GM12878 (cell line): ENCODE measurements around the gene C19orf12. TPM values are rescaled to one million over a fixed set of nuclear protein-coding genes. Genes with fewer than 3 reads are reported as not detected.

Source experiments
- ATAC-seq: fragments of 200-7000 bp; cut with Tn5 transposase; 3 replicates; pipeline ENCODE4 v1.9.1; 2020; ENCODE audit warnings: mild to moderate bottlenecking, moderate library complexity
- BruUV-seq: library from RNA; stranded (reverse); fragments of 400-500 nt; replicated peaks from 2 replicates; lab custom pipeline; 2021; lab: Mats Ljungman, UMichigan
- CTCF ChIA-PET: fragments of 300-600 bp; sonication (Branson Sonifier 250); formaldehyde crosslinking; extraction: SDS; loops from one replicate; lab custom pipeline; 2021; ENCODE audit warnings: inconsistent platforms; lab: Yijun Ruan, JAX
- POLR2A ChIA-PET: fragments of 350-600 bp; formaldehyde crosslinking; extraction: SDS; loops from one replicate; lab custom pipeline; 2021; ENCODE audit warnings: inconsistent platforms; lab: Charles Lee
- RAD21 ChIA-PET: fragments of 300-600 bp; sonication (Branson Sonifier 250); formaldehyde crosslinking; loops from one replicate; lab custom pipeline; 2023; ENCODE audit warnings: antibody characterized with exemption; ENCODE audit not compliant: unreplicated experiment; lab: Charles Lee
- SMC1A ChIA-PET: fragments of 300-600 bp; sonication (Branson Sonifier 250); formaldehyde crosslinking; loops from one replicate; lab custom pipeline; 2023; ENCODE audit not compliant: unreplicated experiment, uncharacterized antibody; lab: Charles Lee
- DNase-seq: peaks from one replicate; pipeline ENCODE4 v3.0.0-alpha.2; 2011; ENCODE audit warnings: low read depth, low spot score
- FAIRE-seq: peaks from 3 replicates; lab custom pipeline; 2011; peaks lifted over from hg19 to GRCh38; lab: Jason Lieb, UNC
- H2AFZ ChIP-seq: 2 replicates; pipeline ENCODE4 v1.6.0; 2011; ENCODE audit warnings: low read depth, low read length, control low read depth; ENCODE audit not compliant: control insufficient read depth
- H3K27ac ChIP-seq: 2 replicates; pipeline ENCODE4 v1.5.1; 2011; ENCODE audit warnings: control low read depth; ENCODE audit not compliant: control insufficient read depth, insufficient read depth
- H3K27me3 ChIP-seq, 2 experiments: replicated peaks in 1 of 2; 2 replicates each; pipeline versions ENCODE4 v1.6.0 to v1.6.1; 2011; ENCODE audit warnings: low read length in 1 of 2; ENCODE audit not compliant: control insufficient read depth in 2 of 2, insufficient read depth in 2 of 2
- H3K36me3 ChIP-seq, 2 experiments: 2 replicates each; pipeline ENCODE4 v1.5.1; 2011; ENCODE audit warnings: low read length in 1 of 2; ENCODE audit not compliant: control insufficient read depth in 2 of 2, insufficient read depth in 2 of 2
- H3K4me1 ChIP-seq: 2 replicates; pipeline ENCODE4 v1.6.1; 2011; ENCODE audit warnings: mild to moderate bottlenecking, low read length, moderate library complexity, mixed read lengths; ENCODE audit not compliant: control insufficient read depth, insufficient read depth
- H3K4me2 ChIP-seq: 2 replicates; pipeline ENCODE4 v1.6.0; 2011; ENCODE audit warnings: control low read depth; ENCODE audit not compliant: control insufficient read depth, insufficient read depth
- H3K4me3 ChIP-seq: fragments of 200-600 bp; sonication (generic); 2 replicates; pipeline ENCODE4 v1.5.1; 2016
- H3K79me2 ChIP-seq: 2 replicates; pipeline ENCODE4 v1.6.0; 2011; ENCODE audit warnings: low read length; ENCODE audit not compliant: control insufficient read depth, insufficient read depth
- H3K9ac ChIP-seq: 2 replicates; pipeline ENCODE4 v1.8.0; 2011; ENCODE audit warnings: low read length, control low read depth, mixed read lengths; ENCODE audit not compliant: control insufficient read depth, insufficient read depth
- H3K9me3 ChIP-seq: replicated peaks from 3 replicates; pipeline ENCODE4 v1.5.1; 2011; ENCODE audit warnings: mild to moderate bottlenecking, low read length; ENCODE audit not compliant: control insufficient read depth, insufficient read depth
- H4K20me1 ChIP-seq: 2 replicates; pipeline ENCODE4 v1.6.0; 2011; ENCODE audit not compliant: control insufficient read depth, insufficient read depth
- ATF2 ChIP-seq: IDR thresholded peaks from 2 replicates; pipeline ENCODE4 v1.6.1; 2012; ENCODE audit warnings: low read length, inconsistent platforms
- ATF7 ChIP-seq: fragments of 450-650 bp; IDR thresholded peaks from 2 replicates; pipeline ENCODE4 v1.6.1; 2016; ENCODE audit warnings: low read depth, mild to moderate bottlenecking
- CREM ChIP-seq: IDR thresholded peaks from 2 replicates; pipeline ENCODE4 v1.6.1; 2014; ENCODE audit warnings: antibody characterized with exemption, low read depth
- ESRRA ChIP-seq: IDR thresholded peaks from 2 replicates; pipeline ENCODE4 v1.6.1; 2012; ENCODE audit warnings: mild to moderate bottlenecking, low read length, improper control_type of control experiment
- HDAC6 ChIP-seq: fragments of 200-600 bp; sonication (generic); IDR thresholded peaks from one replicate; pipeline ENCODE4 v1.8.0; 2017; ENCODE audit warnings: antibody characterized with exemption; ENCODE audit not compliant: unreplicated experiment
- IKZF1 ChIP-seq: fragments of 450-650 bp; conservative IDR thresholded peaks from 2 replicates; pipeline ENCODE4 v1.6.1; 2017; ENCODE audit warnings: antibody characterized with exemption, mild to moderate bottlenecking
- JUNB ChIP-seq: IDR thresholded peaks from 2 replicates; pipeline ENCODE4 v1.6.1; 2016; ENCODE audit warnings: antibody characterized with exemption, mild to moderate bottlenecking
- KDM1A ChIP-seq: fragments of 200-600 bp; sonication (generic); IDR thresholded peaks from 2 replicates; pipeline ENCODE4 v1.6.1; 2016; ENCODE audit warnings: borderline replicate concordance
- NRF1 ChIP-seq: conservative IDR thresholded peaks from 2 replicates; pipeline ENCODE4 v1.6.1; 2011; ENCODE audit warnings: mild to moderate bottlenecking, low read depth, low read length, improper control_type of control experiment
- ZNF24 ChIP-seq: fragments of 450-650 bp; IDR thresholded peaks from 2 replicates; pipeline ENCODE4 v1.6.1; 2017; ENCODE audit warnings: antibody characterized with exemption, mild to moderate bottlenecking
- ZNF384 ChIP-seq: IDR thresholded peaks from 2 replicates; pipeline ENCODE4 v1.6.1; 2012; ENCODE audit warnings: low read depth, mild to moderate bottlenecking, low read length, improper control_type of control experiment, borderline replicate concordance
- WGBS: methylation state at CpG from one replicate; pipeline ENCODE4 v1.1.6; 2016; ENCODE audit warnings: low lambda C conversion rate; ENCODE audit not compliant: insufficient replicate concordance, insufficient coverage; ENCODE audit errors: missing lambda C conversion rate; 5-methylcytosine and 5-hydroxymethylcytosine counted together
- in situ Hi-C: fragments of 300-500 bp; cut with MboI; formaldehyde crosslinking; loops from 9 replicates; pipeline ENCODE4 v1.14.3; 2018; ENCODE audit warnings: mixed read lengths
- intact Hi-C: fragments of 100-400 bp; cut with micrococcal nuclease; formaldehyde crosslinking; loops from one replicate; pipeline ENCODE4 v1.14.2; 2022; ENCODE audit not compliant: unreplicated experiment
- polyA plus RNA-seq, 11 experiments: library from polyadenylated mRNA; depleted of rRNA in 4 of 11; unstranded in 6 of 11; stranded (reverse) in 5 of 11; fragments of >200 nt; fragmentation: Nextera tagmentation in 4 of 11; fragmentation: Illumina TruSeq in 1 of 11; extraction: Ambion mirVana in 4 of 11; extraction: Trizol in 1 of 11; gene quantifications; 1 replicate in 1 of 11; 2 replicates in 10 of 11; pipeline versions ENCODE4 v1.2.1 to v1.2.3, GENCODE V29; 2011 to 2016; ENCODE audit warnings: inconsistent platforms in 2 of 11, missing spikeins in 2 of 11, low read depth in 1 of 11
- total RNA-seq, 4 experiments: library from RNA; depleted of rRNA in 3 of 4; stranded (reverse); fragments of >200 nt in 3 of 4; fragmentation: Illumina TruSeq in 1 of 4; extraction: Trizol in 1 of 4; gene quantifications; 2 replicates each; pipeline versions ENCODE4 v1.2.1 to v1.2.3, GENCODE V29; 2013 to 2021

The C19orf12 gene
- total and polyA plus RNA-seq, 10 of the 15 experiments (the other 5 are each of a cell fraction or from before 2014, with no cell fraction given) = 2.3 to 23.5 (median 20.3) TPM

- Histone ChIP-seq H4K20me1 (no peaks in the 10 kb centered on the region), H3K36me3 (peaks cover 4 to 8% of the 10 kb centered on the region in 2 experiments; a peak in 3 of 4 replicates), H3K4me2 (peak overlapping the region; percentile 36), H3K79me2 (peaks cover 1% of the 10 kb centered on the region; the same call in 1 of the 2 replicates), H2AFZ (no peak overlapping the region; the same call in 1 of the 2 replicates), H3K9me3 (no peaks in the 10 kb centered on the region)
- FAIRE-seq (peak; percentile 44), DNase-seq (peak; percentile 42), ATAC-seq (peak; percentile 92)
- SMC1A ChIA-PET = interaction anchor here (1.0 to 1.3 kb wide), 4 partner anchors 12 to 95 kb away, joined by 3 to 4 read pairs (median 4); no protein-coding TSS in a partner anchor
- BruUV-seq = no TSS peak
- no peak for TF ChIP-seq KDM1A
- 0 out of 2 replicates have a peak, but pooled peaks have one; percentile 20 for TF ChIP-seq JUNB
- TF ChIP-seq ESRRA = peak; percentile 97
- peak; percentile 64 for TF ChIP-seq ATF2
- TF ChIP-seq ATF7 = peak; percentile 98
- no peak for TF ChIP-seq NRF1
- TF ChIP-seq ZNF384 = peak; percentile 71; the same call in 1 of the 2 replicates
- 0 out of 2 replicates have a peak, but pooled peaks have one; percentile 21 for TF ChIP-seq CREM
- TF ChIP-seq IKZF1 = 0 out of 2 replicates have a peak, but pooled peaks have one; percentile 23
- no peak for TF ChIP-seq HDAC6
- TF ChIP-seq ZNF24 = 0 out of 2 replicates have a peak, but pooled peaks have one; percentile 12
- TF ChIP-seq, all 136 proteins: peak for 8
- Histone ChIP-seq H3K4me1 (peaks cover 17% of the 10 kb centered on the region), H3K27me3 (no peaks in the 10 kb centered on the region), H3K9ac (peak overlapping the region; percentile 29; the same call in 1 of the 2 replicates), H3K27ac (peak overlapping the region; percentile 79), H3K4me3 (no peak overlapping the region)
- ChIA-PET POLR2A (interaction anchor here (0.9 to 1.7 kb wide), 2 partner anchors 12 to 38 kb away, joined by 3 to 4 read pairs; no protein-coding TSS in a partner anchor), RAD21 (interaction anchor here (1.1 to 3.0 kb wide), 3 partner anchors 11 to 94 kb away, joined by 3 to 16 read pairs (median 4); partner anchors contain the start of gene C19orf12), CTCF (interaction anchor here (0.9 to 3.3 kb wide), 5 partner anchors 12 to 98 kb away, joined by 3 to 13 read pairs (median 5); no protein-coding TSS in a partner anchor)
- WGBS = 84% methylated on average over 14 of the region's 14 CpGs
- in situ Hi-C loops (loop anchor here (25.0 kb wide), 1 partner anchor 493 kb away; the partner anchor contains the start of gene UQCRFS1), intact Hi-C loops (no loop called here)
Measured at GRCh38 chr19:29704562-29705558, 10.2 kb downstream of the C19orf12 start.
